Endothelial cell of umbilical vein (primary cell): Measurements from ENCODE around the gene CDC14B. TPM values are rescaled to one million over a fixed set of nuclear protein-coding genes. Genes with fewer than 3 reads are reported as not detected.

ENCODE experiments used
- BruUV-seq: library from RNA; stranded (reverse); fragments of 400-500 nt; replicated peaks from 2 replicates; lab custom pipeline; 2021; lab: Mats Ljungman, UMichigan
- CTCF ChIA-PET: fragments of 300-600, 350-600 bp; sonication (Branson Sonifier 250); formaldehyde crosslinking; loops from one replicate; lab custom pipeline; 2021; ENCODE audit warnings: antibody characterized with exemption, inconsistent platforms; lab: Charles Lee
- POLR2A ChIA-PET: fragments of 300-600, 350-600 bp; sonication (Branson Sonifier 250); formaldehyde crosslinking; loops from one replicate; lab custom pipeline; 2021; ENCODE audit warnings: antibody characterized with exemption, inconsistent platforms; lab: Charles Lee
- DNase-seq: peaks from one replicate; pipeline ENCODE4 v3.0.0-alpha.2; 2011; ENCODE audit warnings: low read depth, low spot score
- FAIRE-seq: peaks from 2 replicates; lab custom pipeline; 2011; peaks lifted over from hg19 to GRCh38; lab: Jason Lieb, UNC
- H2AFZ ChIP-seq: 2 replicates; pipeline ENCODE4 v1.6.0; 2012; ENCODE audit warnings: low read depth, low read length, control low read depth, inconsistent platforms
- H3K27ac ChIP-seq: 2 replicates; pipeline ENCODE4 v1.5.1; 2011; ENCODE audit warnings: low read depth, mild to moderate bottlenecking, control low read depth, low read length, moderate library complexity; ENCODE audit not compliant: insufficient read depth
- H3K27me3 ChIP-seq, 2 experiments: 2 replicates each; pipeline versions ENCODE4 v1.6.0 to v1.6.1; 2011; ENCODE audit warnings: low read length in 2 of 2, mixed read lengths in 1 of 2; ENCODE audit not compliant: control insufficient read depth in 2 of 2, insufficient read depth in 2 of 2
- H3K36me3 ChIP-seq, 2 experiments: 2 replicates in 1 of 2; 3 replicates in 1 of 2; pipeline ENCODE4 v1.5.1; 2011; ENCODE audit warnings: low read length in 2 of 2, mild to moderate bottlenecking in 1 of 2, moderate library complexity in 1 of 2; ENCODE audit not compliant: control insufficient read depth in 2 of 2, insufficient read depth in 2 of 2; ENCODE audit errors: extremely low read depth in 1 of 2
- H3K4me1 ChIP-seq: 3 replicates; pipeline ENCODE4 v1.5.1; 2011; ENCODE audit warnings: mild to moderate bottlenecking, low read length; ENCODE audit not compliant: control insufficient read depth, insufficient read depth; ENCODE audit errors: extremely low read depth
- H3K4me2 ChIP-seq: 2 replicates; pipeline ENCODE4 v1.6.1; 2011; ENCODE audit warnings: low read length, control low read depth, mixed read lengths; ENCODE audit not compliant: insufficient read depth
- H3K4me3 ChIP-seq, 3 experiments: fragments of 200-600 bp in 1 of 3; sonication (generic), shearing (Covaris generic) in 1 of 3; replicated peaks in 1 of 3; 2 replicates each; pipeline ENCODE4 v1.5.1; 2011 to 2016; ENCODE audit warnings: control low read depth in 3 of 3, low read length in 3 of 3, mild to moderate bottlenecking in 2 of 3, inconsistent platforms in 1 of 3, low read depth in 1 of 3, moderate library complexity in 1 of 3; ENCODE audit not compliant: insufficient read depth in 1 of 3
- H3K79me2 ChIP-seq: 2 replicates; pipeline ENCODE4 v1.6.0; 2012; ENCODE audit warnings: low read length, inconsistent platforms; ENCODE audit not compliant: control insufficient read depth, insufficient read depth
- H3K9ac ChIP-seq: replicated peaks from 2 replicates; pipeline ENCODE3; 2011; ENCODE audit warnings: low read length, control low read depth; ENCODE audit not compliant: insufficient read depth; ENCODE audit errors: extremely low read depth
- H3K9me1 ChIP-seq: replicated peaks from 3 replicates; pipeline ENCODE4 v1.6.0; 2011; ENCODE audit warnings: mild to moderate bottlenecking, low read length; ENCODE audit not compliant: control insufficient read depth, insufficient read depth; ENCODE audit errors: extremely low read depth
- H3K9me3 ChIP-seq: replicated peaks from 2 replicates; pipeline ENCODE4 v1.5.1; 2012; ENCODE audit warnings: low read length, inconsistent platforms; ENCODE audit not compliant: control insufficient read depth, insufficient read depth
- H4K20me1 ChIP-seq: replicated peaks from 2 replicates; pipeline ENCODE3; 2011; ENCODE audit warnings: mild to moderate bottlenecking, low read length; ENCODE audit not compliant: control insufficient read depth, insufficient read depth; ENCODE audit errors: extremely low read depth
- EZH2 ChIP-seq: IDR thresholded peaks from 2 replicates; pipeline ENCODE4 v1.6.1; 2012; ENCODE audit warnings: borderline replicate concordance, low read depth, mild to moderate bottlenecking, moderate library complexity, low read length, inconsistent platforms; ENCODE audit not compliant: severe bottlenecking
- FOS ChIP-seq: IDR thresholded peaks from 2 replicates; pipeline ENCODE4 v1.6.1; 2011; ENCODE audit warnings: mild to moderate bottlenecking, low read length, moderate library complexity, borderline replicate concordance; ENCODE audit not compliant: insufficient read depth
- GATA2 ChIP-seq: IDR thresholded peaks from 2 replicates; pipeline ENCODE4 v1.7.0; 2011; ENCODE audit warnings: low read depth, mild to moderate bottlenecking, moderate library complexity, mixed read lengths, low read length; ENCODE audit not compliant: insufficient read length, insufficient read depth
- JUN ChIP-seq: IDR thresholded peaks from 2 replicates; pipeline ENCODE4 v1.6.1; 2011; ENCODE audit warnings: borderline replicate concordance, low read depth; ENCODE audit not compliant: insufficient read length, insufficient read depth
- MYC ChIP-seq: IDR thresholded peaks from one replicate; pipeline ENCODE4 v1.6.1; 2011; ENCODE audit warnings: mild to moderate bottlenecking, low read depth, low read length
- POLR2A ChIP-seq: IDR thresholded peaks from 2 replicates; pipeline ENCODE4 v1.6.1; 2012; ENCODE audit warnings: low read depth, mild to moderate bottlenecking, control low read depth, low read length
- POLR2AphosphoS5 ChIP-seq: IDR thresholded peaks from 2 replicates; pipeline ENCODE4 v1.6.1; 2012; ENCODE audit warnings: low read depth, mild to moderate bottlenecking, control low read depth, low read length, moderate library complexity; ENCODE audit not compliant: insufficient read depth
- dilution Hi-C: fragments of 300-500 bp; cut with MboI; formaldehyde crosslinking; loops from one replicate; pipeline ENCODE4 v1.15.0; 2019; ENCODE audit warnings: low sequenced_read_pairs; ENCODE audit not compliant: extremely low pct_ligation_motif_present
- intact Hi-C: fragments of 100-400 bp; cut with micrococcal nuclease; formaldehyde crosslinking; loops from one replicate; pipeline ENCODE4 v1.10.0; 2022
- polyA plus RNA-seq, 4 experiments: library from polyadenylated mRNA; depleted of rRNA in 3 of 4; stranded (reverse) in 3 of 4; unstranded in 1 of 4; fragments of >200 nt; gene quantifications; 2 replicates each; pipeline versions ENCODE4 v1.2.1 to v1.2.3, GENCODE V29; 2011 to 2012; ENCODE audit warnings: missing spikeins in 1 of 4
- total RNA-seq: library from RNA; stranded (reverse); gene quantifications from 2 replicates; pipeline ENCODE4 v1.2.3, GENCODE V29; 2021
- TF ChIP-seq, protein P1 (sequence below), 2 donors: IDR thresholded peaks; 1 replicate in 1 of 2; 2 replicates in 1 of 2; pipeline ENCODE4 v1.5.1; 2011; ENCODE audit warnings: low read length in 2 of 2, mild to moderate bottlenecking in 2 of 2, moderate library complexity in 2 of 2, control low read depth in 1 of 2, inconsistent platforms in 1 of 2, low read depth in 1 of 2; ENCODE audit not compliant: insufficient read depth in 1 of 2; ENCODE audit errors: extremely low read depth in 1 of 2
- TF ChIP-seq, protein P2 (sequence below): IDR thresholded peaks from 2 replicates; pipeline ENCODE4 v1.6.1; 2011; ENCODE audit not compliant: insufficient read depth, insufficient read length

The CDC14B gene
- total and polyA plus RNA-seq, 2 donors (not counting 3 experiments of a cell fraction or from before 2014, with no cell fraction given), result 0.39 to 0.93 TPM

GRCh38 chr9:96620832-96621269, 1.2 kb upstream of the CDC14B start:
- Histone ChIP-seq H3K79me2 (no peaks in the 10 kb centered on the region), H3K4me3 (no peak overlapping the region), H3K9me3 (no peaks in the 10 kb centered on the region), H3K9me1 (no peaks in the 10 kb centered on the region), H3K27ac (no peak overlapping the region), H3K4me2 (no peak overlapping the region), H3K9ac (no peak overlapping the region), H3K27me3 (peaks cover 4 to 12% of the 10 kb centered on the region in 2 experiments), H2AFZ (no peak overlapping the region), H4K20me1 (no peaks in the 10 kb centered on the region), H3K36me3 (no peaks in the 10 kb centered on the region), H3K4me1 (peaks cover 4% of the 10 kb centered on the region)
- BruUV-seq, result no TSS peak
- dilution Hi-C loops (no loop called here), intact Hi-C loops (no loop called here)
- no peak for FAIRE-seq
- POLR2A ChIA-PET, result no interaction called here
- no peak for DNase-seq
- CTCF ChIA-PET, result no interaction called here
- TF ChIP-seq POLR2A, result no peak
- TF ChIP-seq, protein P1, sequence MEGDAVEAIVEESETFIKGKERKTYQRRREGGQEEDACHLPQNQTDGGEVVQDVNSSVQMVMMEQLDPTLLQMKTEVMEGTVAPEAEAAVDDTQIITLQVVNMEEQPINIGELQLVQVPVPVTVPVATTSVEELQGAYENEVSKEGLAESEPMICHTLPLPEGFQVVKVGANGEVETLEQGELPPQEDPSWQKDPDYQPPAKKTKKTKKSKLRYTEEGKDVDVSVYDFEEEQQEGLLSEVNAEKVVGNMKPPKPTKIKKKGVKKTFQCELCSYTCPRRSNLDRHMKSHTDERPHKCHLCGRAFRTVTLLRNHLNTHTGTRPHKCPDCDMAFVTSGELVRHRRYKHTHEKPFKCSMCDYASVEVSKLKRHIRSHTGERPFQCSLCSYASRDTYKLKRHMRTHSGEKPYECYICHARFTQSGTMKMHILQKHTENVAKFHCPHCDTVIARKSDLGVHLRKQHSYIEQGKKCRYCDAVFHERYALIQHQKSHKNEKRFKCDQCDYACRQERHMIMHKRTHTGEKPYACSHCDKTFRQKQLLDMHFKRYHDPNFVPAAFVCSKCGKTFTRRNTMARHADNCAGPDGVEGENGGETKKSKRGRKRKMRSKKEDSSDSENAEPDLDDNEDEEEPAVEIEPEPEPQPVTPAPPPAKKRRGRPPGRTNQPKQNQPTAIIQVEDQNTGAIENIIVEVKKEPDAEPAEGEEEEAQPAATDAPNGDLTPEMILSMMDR (IDR thresholded peaks at IDR 0.05; ENCODE audit: extremely low read depth in 1 of 2, insufficient read depth in 1 of 2, low read depth in 1 of 2, low read length in 2 of 2), result no peak
- no peak for TF ChIP-seq GATA2
- no peak for TF ChIP-seq MYC
- no peak for TF ChIP-seq POLR2AphosphoS5
- no peak for TF ChIP-seq EZH2
- TF ChIP-seq JUN, result no peak
- no peak for TF ChIP-seq FOS
- TF ChIP-seq, protein P2, sequence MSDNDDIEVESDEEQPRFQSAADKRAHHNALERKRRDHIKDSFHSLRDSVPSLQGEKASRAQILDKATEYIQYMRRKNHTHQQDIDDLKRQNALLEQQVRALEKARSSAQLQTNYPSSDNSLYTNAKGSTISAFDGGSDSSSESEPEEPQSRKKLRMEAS, result no peak
